ENCODE measurements around the gene SLITRK3.

Gene SLITRK3, protein sequence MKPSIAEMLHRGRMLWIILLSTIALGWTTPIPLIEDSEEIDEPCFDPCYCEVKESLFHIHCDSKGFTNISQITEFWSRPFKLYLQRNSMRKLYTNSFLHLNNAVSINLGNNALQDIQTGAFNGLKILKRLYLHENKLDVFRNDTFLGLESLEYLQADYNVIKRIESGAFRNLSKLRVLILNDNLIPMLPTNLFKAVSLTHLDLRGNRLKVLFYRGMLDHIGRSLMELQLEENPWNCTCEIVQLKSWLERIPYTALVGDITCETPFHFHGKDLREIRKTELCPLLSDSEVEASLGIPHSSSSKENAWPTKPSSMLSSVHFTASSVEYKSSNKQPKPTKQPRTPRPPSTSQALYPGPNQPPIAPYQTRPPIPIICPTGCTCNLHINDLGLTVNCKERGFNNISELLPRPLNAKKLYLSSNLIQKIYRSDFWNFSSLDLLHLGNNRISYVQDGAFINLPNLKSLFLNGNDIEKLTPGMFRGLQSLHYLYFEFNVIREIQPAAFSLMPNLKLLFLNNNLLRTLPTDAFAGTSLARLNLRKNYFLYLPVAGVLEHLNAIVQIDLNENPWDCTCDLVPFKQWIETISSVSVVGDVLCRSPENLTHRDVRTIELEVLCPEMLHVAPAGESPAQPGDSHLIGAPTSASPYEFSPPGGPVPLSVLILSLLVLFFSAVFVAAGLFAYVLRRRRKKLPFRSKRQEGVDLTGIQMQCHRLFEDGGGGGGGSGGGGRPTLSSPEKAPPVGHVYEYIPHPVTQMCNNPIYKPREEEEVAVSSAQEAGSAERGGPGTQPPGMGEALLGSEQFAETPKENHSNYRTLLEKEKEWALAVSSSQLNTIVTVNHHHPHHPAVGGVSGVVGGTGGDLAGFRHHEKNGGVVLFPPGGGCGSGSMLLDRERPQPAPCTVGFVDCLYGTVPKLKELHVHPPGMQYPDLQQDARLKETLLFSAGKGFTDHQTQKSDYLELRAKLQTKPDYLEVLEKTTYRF

DNA sequence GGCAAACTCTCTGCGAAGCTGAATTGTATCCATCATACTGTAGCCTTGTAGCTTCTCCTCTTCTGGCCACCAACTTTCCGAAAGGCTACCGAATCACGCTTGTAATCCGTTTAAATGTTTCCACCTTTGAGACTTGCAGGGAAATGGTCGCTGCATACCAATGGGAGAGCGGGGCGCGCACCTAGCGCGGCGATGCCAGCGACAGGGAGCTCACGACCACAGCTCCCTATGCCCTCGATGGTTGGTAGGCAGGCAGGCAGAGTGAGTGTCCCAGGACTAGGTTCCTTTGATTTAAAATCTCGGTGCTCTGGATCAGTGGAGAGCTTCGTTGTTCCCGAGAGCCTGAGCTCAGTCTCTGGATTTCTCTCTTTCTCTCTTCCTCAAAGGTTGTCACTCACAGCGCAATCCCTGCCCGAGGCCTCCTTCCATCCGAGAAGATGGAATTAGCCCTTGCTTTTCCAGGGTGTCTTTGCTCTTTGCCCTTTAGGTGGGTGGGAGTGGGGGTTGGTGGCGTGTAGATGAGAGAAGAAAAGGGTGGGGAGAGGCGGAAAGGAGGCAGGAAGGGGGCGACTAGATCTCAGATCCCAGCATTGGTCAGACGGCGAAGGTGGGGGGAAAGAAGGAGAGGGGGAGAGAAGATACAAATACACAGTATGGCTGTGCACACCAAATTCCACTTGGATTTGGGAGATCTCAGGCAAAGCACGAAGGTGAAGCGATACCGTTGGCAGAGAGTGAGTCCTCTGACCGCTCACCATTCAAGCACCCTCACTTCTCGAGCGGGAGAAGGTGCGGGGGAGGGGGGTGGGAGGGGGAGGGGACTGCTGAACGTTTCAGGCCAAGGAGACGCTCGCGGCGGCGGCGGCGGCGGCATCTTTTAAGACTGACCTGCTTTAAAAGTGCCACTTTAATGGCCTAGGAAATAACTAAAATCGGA, at the start of gene SLITRK3:
TSS of gene SLITRK3 (minus strand) at position 745 of the 937 bp plus-strand sequence. CDS start 5,554 bp downstream, outside the sequence.
- DNase-seq: no peak

DNA sequence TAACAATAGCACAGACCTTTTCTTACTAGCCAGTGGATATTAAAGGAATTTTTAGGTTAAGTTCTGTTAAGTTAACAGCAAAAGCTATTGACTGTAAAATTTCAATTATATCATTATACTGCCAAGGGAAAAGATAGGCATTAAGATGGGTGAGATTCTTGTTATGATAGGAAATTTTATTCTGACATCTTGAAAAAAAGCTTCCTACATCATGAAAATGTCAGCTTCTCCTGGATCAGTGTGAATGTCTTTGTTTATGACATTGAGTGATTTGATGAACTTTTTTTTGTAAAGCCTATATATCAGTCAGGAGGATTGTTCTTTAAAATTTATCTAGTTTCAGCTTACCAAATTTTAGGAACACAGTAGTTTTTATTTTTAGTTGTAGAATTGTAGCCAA, 47.4 kb upstream of the SLITRK3 start:
- DNase-seq: no peak

DNA sequence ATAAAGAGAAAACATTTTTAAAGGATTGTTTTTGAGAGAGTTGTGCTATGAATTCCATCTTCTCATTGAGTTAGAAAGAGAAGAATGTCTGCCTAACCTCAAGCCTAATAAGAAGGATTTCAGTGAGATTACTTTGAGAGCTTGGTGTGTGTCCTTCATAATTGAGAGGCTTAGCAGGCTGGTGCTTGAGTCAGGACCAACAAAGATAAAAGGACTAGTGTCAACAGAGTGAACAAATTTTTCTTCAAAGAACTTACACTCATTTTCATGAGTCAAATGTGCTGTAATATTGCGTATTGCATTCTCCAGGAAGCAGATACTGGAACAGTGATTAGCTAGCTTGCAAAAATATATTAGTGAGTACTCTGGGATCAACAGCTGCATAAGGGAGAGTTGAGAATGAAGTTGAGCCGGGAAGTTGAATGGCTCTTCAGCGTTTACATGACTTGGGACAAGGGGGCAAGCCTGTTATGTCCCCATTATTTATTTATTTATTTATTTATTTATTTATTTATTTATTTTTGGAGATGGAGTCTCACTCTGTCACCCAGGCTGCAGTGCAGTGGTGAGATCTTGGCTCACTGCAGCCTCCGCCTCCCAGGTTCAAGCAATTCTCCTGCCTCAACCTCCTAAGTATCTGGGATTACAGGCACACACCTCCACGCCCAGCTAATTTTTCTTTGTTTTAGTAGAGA, 37.5 kb upstream of the SLITRK3 start:
- no peak for DNase-seq

DNA sequence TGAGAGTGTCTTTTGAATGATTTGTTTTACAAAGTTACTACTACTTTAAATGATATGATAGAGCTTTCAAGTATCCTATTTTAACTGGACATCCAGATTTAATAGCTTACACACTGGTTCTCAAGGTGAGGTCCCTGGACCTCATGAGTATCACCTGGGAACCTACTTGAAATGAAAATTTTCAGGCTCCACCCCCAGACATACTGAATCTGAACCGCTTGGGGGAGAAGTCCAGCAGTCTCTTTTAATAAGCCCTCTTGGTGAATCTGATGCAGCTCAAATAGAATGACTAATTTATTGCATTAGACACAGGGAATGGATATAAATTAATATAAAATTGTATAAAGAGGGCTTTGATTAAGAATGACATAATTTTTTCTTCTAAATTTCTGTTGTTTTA, 29.4 kb upstream of the SLITRK3 start:
- no peak for DNase-seq

DNA sequence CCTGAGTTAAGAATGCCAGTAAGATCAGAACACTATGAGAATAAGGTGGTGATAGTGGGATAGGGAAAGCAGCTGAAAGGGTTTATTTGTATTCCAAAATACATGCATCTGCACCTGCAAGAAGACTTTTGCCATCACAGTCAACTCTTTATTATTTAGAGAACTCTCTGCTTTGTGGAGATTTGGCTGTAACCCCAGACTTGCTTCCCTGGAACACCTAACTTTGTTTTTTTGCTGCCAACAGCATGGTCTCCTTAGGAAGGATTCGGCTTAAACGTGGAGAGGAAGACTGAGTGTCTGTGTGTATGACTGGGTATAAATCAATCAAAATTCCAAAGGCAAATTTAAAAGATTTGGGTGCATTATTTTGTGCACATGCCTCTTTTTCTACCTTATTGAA, 21.6 kb upstream of the SLITRK3 start:
- no peak for DNase-seq

DNA sequence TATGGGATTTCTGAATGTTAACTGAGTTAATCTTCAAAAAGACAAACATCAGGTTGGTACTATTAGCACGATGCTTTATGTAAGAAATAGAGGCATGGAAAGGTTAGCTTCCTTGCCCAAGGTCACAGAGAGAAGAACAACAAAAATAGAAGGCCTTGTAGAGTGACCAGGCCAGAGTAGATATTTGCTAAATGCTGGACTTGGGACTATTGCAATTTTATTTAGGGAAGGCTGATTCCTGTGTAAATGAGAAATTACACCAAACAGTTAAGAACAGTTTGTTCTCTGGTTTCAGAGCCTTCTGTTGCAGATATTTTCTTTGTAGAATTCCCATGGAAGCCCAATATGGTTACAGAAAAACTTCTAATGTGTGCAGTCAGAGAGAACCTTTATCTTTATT, 16.4 kb upstream of the SLITRK3 start:
- no peak for DNase-seq

DNA sequence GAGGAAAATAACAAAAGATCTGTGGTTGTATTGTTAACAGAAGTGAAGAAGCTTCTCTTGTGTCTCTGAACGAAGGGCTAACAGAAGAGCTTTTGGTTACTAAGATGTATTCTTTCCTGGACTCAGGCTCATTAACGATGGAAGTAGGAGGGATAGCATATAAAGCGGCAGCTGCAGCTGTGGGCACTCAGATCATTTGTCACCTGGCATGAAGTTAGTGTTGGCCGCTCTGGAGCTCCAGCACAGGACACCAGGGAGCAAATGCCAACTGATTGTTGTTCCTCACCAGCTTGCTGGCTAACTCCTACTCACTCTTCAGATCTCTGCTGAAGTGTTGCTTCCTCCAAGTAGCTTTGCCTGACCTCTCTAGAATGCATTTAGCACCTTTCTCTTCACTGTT, 15.5 kb upstream of the SLITRK3 start:
- DNase-seq: no peak

DNA sequence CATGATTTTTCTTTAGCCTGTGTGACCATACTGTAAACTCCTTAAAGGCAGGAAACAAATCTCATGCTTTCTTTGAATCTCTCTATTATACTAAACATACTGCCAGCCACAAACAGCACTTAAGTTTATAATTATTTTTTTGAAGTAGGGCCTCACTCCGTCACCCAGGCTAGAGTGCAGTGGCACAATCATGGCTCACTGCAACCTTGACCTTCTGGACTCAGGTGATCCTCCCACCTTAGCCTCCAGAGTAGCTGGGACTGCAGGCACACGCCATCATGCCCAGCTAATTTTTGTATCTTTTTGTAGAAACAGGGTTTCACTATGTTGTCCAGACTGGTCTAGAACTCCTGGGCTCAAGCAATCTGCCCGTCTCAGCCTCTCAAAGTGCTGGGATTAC, 14.5 kb upstream of the SLITRK3 start:
- DNase-seq: no peak

DNA sequence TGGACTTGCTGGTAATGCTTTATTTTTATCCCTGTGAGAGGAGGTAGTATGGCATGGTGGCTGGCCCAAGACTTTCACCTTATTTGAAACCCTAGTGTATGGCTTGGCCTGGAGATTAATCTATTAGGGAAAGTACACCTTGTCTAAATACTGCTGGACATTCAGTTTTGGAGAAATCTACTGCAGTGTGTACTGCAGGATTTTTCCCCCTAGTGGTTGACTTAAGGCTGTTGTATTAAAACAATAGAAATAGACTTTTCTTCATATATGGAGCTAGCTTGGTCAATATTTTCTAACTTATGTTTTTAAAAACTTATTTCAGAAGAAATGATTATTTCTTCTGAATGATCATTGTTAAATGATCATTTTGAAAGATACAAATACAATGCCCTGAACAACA, 13.9 kb upstream of the SLITRK3 start:
- peak; percentile 12 for DNase-seq

DNA sequence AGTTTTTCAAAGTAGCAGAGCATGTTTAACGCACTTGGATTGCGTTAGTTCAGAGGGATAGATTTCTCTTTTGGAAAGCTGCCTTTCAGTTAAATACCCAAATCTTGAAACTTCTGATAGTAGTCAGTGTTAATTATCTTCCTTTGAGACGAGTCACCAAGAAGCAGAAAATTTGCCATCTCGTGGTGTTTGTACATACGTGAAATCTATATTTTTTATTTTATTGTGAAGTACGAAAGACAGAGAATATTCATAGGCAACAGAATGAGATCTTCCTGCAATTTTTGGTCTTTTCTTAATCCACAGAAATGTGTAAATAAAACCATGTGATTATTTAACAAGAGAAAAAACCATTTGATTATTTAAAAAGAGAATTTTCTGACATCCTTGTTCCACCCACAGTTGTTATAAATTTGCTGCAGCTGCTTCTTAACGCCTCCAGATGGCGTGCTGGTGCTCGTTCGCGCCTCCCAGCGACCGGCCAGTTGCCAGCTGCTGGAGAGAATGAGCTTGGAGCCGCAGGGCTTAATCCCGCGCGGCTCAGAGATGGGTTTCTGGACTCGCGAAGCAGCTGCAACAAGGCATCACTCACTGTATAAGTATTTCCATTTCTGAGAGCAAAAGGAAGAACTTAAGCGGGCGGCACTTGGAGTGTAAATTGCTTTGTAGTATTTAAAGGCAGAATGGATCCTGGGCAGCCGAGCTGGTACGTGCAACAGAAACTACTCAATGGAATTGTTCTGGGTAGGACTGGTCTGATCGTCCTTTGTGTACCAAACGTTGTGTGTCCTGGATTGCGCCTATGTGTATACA, 10.5 kb upstream of the SLITRK3 start:
- DNase-seq: peak; percentile 80

DNA sequence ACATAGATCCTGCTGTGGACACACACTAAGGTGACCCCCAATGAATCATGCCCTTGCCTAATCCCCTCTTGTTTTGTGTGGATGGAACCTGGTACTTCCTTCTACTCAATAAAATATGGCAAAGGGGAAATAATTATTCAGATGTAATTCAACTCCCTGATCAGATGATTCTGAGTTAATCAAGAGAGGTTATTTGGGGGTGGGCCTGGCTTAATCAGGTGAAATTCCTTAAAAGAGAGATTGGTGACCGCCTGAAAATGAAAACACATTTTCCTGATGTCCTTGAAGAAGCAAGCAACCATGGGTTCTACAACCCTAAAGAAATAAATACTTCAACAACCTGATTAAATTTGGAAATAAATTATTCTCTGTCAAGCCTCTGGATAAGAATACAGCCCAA, 8.3 kb upstream of the SLITRK3 start:
- no peak for DNase-seq

DNA sequence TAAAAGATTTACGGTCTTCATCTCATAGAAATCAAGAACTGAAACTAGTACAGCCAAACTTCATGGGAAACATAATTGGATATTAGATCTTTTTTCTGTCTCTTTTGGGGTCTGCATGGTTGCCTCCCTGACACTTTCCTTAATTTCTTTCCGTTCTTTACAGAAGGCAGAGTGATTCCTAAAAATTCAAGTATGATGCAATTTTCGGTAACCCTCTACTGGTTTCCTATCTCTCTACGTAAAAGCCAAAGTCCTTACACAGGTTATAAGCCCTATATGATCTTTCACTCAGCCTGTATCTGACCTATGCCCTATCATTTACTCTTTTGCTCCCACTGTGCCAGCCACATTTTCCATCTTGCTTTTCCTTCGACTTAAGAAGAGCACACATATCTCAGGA, 6.8 kb upstream of the SLITRK3 start:
- DNase-seq: no peak

DNA sequence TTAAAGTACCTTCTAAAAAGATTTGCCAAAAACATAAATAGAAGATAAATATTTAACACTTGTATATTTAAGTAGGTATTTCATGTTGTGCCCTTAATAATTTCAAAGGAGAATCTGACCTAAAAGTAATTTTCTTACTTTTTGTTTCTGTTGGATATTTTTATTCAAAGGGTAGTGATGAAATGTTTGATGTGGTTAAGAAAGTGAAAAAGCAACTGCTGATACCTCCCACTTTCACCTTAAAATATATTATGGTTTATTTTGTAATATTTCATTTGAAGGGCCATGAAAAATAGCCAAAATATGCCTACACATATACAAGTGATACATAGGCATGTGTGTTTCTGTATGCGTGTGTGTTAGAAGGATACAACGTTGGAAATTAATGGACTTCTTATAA, 5.8 kb upstream of the SLITRK3 start:
- DNase-seq: no peak

DNA sequence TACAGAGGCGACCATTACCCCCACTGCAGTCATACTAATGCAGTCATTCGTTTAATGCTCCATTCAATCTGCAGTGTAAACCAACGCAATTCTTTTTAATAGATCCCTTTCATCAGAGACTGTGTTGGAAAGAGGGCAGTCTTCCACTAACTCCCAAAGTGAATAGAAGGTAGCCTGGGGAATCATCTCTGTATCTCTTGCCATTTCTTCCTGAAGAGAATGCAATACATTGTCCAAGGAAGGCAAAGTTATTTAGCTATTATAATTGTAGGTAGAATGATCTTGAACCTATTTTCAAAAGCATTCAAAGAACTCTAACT, 1.3 kb upstream of the SLITRK3 start:
- DNase-seq: no peak

DNA sequence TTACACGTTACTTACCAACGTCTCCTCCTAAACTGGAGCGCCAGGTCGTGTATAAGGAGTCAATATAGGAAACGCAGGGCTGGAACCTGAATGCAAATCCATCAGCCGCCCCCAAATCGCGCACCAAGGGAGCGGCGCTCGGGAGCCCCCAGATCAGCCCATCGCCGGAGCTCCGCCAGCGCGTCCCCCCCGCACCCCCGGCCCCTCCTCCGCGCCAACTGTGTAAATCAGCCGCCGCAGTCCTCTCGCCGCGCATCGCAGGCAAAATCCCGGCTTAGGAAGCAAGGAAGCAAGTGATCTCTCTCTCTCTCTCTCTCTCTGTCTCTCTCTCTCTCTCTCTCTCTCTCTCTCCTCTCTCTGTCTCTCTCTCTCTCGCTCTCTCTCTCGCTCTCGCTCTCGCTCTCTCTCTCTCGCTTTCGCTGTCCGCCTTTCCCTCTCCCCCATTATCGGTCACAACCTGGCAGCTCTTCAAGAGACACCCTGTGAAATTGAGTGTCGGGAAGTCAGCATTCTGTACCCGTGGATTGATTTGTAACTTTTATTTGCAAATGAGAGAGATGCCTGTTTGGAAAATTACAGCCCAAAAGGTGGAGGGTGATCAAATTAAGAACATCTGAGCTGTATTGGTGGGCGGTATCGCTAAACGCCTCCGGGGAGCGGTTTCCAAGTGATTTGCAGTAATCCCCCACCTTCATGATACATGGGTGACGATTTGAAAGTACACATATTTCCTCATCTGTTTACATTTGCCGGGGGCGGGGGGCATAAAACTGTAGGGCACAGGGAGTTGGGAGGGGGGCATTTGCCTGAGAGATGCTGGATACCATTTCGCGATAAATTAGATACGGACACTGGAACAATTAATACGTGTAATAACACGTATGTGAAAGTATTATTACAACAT, 645 bp upstream of the SLITRK3 start:
- DNase-seq: peak; percentile 3

DNA sequence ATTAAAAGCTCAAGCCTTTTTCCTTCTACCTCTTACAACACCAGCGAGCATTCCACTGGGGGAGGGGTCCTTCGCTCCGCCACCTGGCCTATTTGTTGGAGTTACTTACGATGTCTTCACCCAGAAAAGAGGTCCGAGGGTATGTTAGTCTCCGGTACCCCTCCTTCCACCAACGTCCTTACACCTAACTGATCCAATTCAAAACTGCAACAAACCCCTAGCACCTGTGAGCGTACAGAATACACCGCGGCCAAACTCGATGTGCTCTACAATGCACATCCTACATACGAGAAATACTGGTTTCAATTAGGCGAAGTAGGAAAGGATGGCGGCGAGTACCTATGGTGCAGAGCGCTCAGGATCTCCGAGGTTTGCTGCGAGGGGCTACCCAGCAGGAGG, 944 bp downstream of the SLITRK3 start:
- DNase-seq: no peak

DNA sequence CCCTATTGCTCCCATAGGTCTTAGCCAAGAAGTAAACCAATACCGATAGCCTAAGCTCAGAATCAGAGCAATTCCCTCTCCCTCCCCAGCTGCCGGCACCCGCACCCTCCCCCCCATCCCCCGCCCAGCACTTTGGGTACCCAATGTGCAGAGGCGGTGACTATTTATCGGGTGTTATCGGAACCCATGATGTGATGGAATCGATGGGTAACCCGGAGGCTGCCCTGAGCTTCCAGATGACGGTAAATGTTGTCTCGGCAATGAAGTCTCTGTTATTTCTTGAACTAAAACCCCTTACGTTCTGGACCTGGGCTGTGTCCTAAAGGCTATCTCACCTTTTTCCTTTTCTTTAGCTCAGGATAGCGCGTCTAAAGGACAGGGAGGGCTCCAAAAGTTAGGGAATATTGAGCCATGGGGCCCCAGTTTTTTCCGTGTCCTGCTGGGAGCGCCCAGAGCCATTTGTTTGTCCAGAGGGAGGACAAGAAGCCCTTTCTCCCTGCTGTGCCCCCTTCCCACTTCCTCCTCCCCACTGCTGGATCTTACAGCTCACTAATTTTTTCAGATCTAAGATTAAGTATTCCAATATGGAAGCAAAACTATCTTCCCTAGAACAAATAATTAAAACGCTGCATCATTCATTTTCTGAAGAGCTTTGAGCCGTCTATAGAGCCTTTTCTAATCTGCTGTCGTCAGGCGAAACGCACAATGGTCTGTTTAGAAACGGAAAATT, 1.5 kb downstream of the SLITRK3 start:
- no peak for DNase-seq

DNA sequence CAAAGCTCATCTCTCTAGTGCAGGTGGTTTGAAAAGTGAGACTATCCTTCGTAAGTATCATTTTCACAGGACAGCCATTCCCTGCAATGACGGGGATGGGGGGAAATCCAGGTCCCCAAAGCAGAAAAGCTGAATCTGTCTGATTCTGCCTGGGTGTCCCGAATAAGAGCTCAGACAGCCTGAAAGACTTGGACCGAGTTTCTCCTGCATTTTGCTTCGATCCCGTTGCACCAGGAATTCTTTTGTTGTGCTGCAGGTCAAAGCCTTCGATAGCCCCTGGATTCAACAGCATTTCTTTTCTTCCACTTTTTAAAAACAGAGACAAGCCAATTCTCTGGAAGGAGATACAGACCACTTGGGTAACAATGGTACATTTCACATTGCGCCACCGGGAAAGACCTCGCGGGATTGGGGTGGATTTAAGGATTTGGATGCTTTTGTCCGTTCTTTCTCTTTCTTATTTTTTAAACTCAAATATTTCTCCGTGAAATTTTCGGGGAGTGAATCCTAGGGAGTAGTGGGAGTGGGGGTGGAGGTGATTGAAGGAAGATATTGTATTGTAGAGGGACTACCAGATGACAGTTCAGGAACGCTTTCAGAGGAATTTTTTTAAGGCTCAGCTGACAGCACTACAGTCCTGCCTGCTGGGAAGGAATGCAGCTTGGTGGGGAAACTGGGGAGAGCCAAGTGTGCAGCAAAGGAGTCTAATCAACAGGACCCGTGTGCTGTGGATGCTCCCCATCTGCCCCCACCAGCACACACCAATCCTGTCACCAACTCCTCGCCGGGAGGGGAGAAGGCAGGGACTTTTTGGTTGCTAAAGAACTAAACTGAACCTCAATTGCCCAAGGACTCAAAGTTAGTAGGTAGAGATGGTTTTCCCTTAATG, 2.6 kb downstream of the SLITRK3 start:
- DNase-seq: no peak
